Adrenal gland (tissue), 12 donors: ENCODE measurements around the gene NOS3. TPM values are rescaled to one million over a fixed set of nuclear protein-coding genes. Genes with fewer than 3 reads are reported as not detected.

Experiments used
- DNase-seq, 7 donors: peaks; one replicate each; pipeline ENCODE4 v3.0.0-alpha.2; 2019 to 2020
- H3K27ac ChIP-seq, 5 donors: fragments of 200-600 bp; sonication (generic) in 4 of 5; 1 replicate in 3 of 5; 2 replicates in 2 of 5; pipeline versions ENCODE4 v1.5.1 to v1.8.0; 2016 to 2020; ENCODE audit warnings: mild to moderate bottlenecking in 1 of 5
- H3K27me3 ChIP-seq: fragments of 200-600 bp; 2 replicates; pipeline ENCODE4 v1.8.0; 2021
- H3K36me3 ChIP-seq, 2 donors: fragments of 200-600 bp; replicated peaks in 1 of 2; 1 replicate in 1 of 2; 2 replicates in 1 of 2; pipeline versions ENCODE4 v1.5.1 to v1.8.0; 2018 to 2022
- H3K4me1 ChIP-seq, 2 donors: fragments of 200-600 bp; replicated peaks in 1 of 2; 1 replicate in 1 of 2; 2 replicates in 1 of 2; pipeline versions ENCODE4 v1.5.1 to v1.8.0; 2018 to 2021
- H3K4me3 ChIP-seq, 4 donors: fragments of 200-600 bp; sonication (generic) in 3 of 4; one replicate each; pipeline ENCODE4 v1.5.1; 2016 to 2018
- H3K9me3 ChIP-seq, 3 donors: fragments of 200-600 bp; sonication (generic) in 1 of 3; replicated peaks in 1 of 3; 1 replicate in 2 of 3; 2 replicates in 1 of 3; pipeline versions ENCODE4 v1.5.1 to v1.8.0; 2016 to 2021
- CTCF ChIP-seq, 6 experiments: fragments of 450-650 bp in 4 of 6; fragments of 200-600 bp in 2 of 6; sonication (generic) in 1 of 6; IDR thresholded peaks; 1 replicate in 5 of 6; 2 replicates in 1 of 6; pipeline versions ENCODE4 v1.5.1 to v1.8.0; 2016 to 2021; ENCODE audit warnings: antibody characterized with exemption in 6 of 6, mild to moderate bottlenecking in 2 of 6, moderate library complexity in 1 of 6
- POLR2A ChIP-seq, 2 donors: fragments of 450-650 bp; IDR thresholded peaks; one replicate each; pipeline ENCODE4 v1.6.1; 2017; ENCODE audit warnings: antibody characterized with exemption in 2 of 2, mild to moderate bottlenecking in 2 of 2, moderate library complexity in 1 of 2
- WGBS, 4 donors: extraction: QIAGEN DNeasy Blood & Tissue Kit in 2 of 4; methylation state at CpG; one replicate each; pipeline versions ENCODE4 v1.1.5 to v1.1.7; 2013 to 2017; 5-methylcytosine and 5-hydroxymethylcytosine counted together
- intact Hi-C, 2 donors: fragments of 100-400 bp; cut with DNase I; formaldehyde crosslinking; loops; one replicate each; pipeline versions ENCODE4 v1.14.1 to v1.15.0; 2022 to 2023
- polyA plus RNA-seq, 3 donors: library from polyadenylated mRNA; stranded (reverse); fragments of 200-250 nt in 2 of 3; fragments of 350-450 nt in 1 of 3; fragmentation: Illumina TruSeq in 1 of 3; extraction: RNeasy Lipid Tissue Mini Kit (QIAGEN cat#74804) in 1 of 3; gene quantifications; one replicate each; pipeline ENCODE4 v1.2.3, GENCODE V29; 2013 to 2014
- total RNA-seq, 9 donors: library from RNA; depleted of rRNA in 4 of 9; stranded (reverse); fragments of >200 nt in 4 of 9; fragments of 120-200 nt in 1 of 9; fragmentation: NEBNext Ultra II Directional in 1 of 9; extraction: Animal tissue kit (Norgen Biotek cat#: 25700) in 1 of 9; gene quantifications; one replicate each; pipeline versions ENCODE4 v1.1.0 to v1.2.4, GENCODE V29; 2013 to 2023
- donor health status: healthy with polysubstance abuse.
- donor health status: Bipolar disorder and iron deficiency.
- donor health status: DM: yes; HTN: yes; CAD: no.
- donor health status: DM: no; HTN: no; CAD: no.
- donor health status: DM: no; HTN: no; CAD: no.
- donor health status: DM: yes; HTN: yes; CAD: no.

Gene NOS3
- total and polyA plus RNA-seq, 12 donors = 2.2 to 26.5 (median 15.1) TPM

GRCh38 chr7:151045967-151046366 is 55.1 kb downstream of the NOS3 start:
- Histone ChIP-seq H3K9me3 (no peaks in the 10 kb centered on the region), H3K36me3 (peaks cover 0 to 11% of the 10 kb centered on the region in 2 donors), H3K27ac (no peak overlapping the region), H3K4me1 (peaks cover 0 to 2% of the 10 kb centered on the region in 2 donors), H3K4me3 (no peak overlapping the region), H3K27me3 (no peaks in the 10 kb centered on the region)
- intact Hi-C loops = no loop called here
- WGBS, 4 donors = 86 to 87% (median 86%) methylated on average over 3 to 9 of the region's 9 CpGs
- DNase-seq = no peak
- no peak for TF ChIP-seq CTCF (IDR thresholded peaks at IDR 0.05)
- no peak for TF ChIP-seq POLR2A (IDR thresholded peaks at IDR 0.05)

DNA sequence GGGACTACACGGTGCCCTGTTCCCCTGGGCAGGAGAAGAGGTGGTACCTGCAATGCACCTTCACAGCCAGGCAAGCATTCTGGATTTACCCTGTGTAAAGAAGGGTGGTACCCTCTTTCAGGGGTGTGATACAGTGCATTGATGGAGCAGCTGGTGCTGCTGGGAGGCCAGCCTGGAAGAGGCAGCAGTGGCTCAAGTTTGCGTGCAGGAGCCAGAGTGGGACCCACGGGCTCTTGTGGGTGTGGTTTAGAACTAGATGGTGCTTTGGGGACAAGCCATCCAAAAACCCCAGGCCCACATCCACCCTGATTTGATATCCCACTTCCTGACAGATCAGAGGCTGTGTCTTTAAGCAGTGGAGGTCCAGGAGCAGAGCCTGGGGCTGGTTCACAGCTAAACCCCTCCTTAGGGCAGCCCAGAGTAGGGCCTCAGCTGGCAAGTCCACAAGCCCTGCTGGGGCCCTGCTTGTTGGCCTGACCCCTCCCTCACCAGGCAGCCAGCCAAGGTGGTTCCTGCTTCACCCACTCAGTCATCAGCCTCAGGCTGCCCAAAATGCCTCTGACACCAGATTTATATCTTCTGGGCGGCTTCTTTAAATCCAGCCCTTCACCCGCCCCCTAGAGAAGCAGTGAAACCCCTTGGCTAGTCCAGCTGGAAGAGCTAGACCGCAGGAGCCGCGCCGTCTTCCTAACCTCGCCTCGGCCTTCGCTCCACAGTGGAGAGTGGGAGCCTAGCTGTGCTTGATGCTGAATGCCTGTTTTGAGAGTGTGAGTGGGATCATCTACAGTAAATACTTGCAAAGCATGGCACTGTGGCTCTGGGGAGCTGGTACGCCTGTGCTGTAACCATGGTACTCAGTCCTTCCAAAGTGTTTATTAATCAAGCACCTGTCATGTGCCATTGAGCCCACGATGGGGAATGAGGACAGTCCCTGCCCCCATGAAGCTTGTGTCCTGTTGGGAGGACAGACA is 56.1 kb downstream of the NOS3 start:
- intact Hi-C loops = no loop called here
- Histone ChIP-seq H3K4me1 (peaks cover 0 to 3% of the 10 kb centered on the region in 2 donors), H3K4me3 (no peak overlapping the region), H3K9me3 (no peaks in the 10 kb centered on the region), H3K36me3 (peaks cover 0 to 11% of the 10 kb centered on the region in 2 donors), H3K27ac (no peak overlapping the region), H3K27me3 (no peaks in the 10 kb centered on the region)
- TF ChIP-seq CTCF (IDR thresholded peaks at IDR 0.05) = no peak
- TF ChIP-seq POLR2A (IDR thresholded peaks at IDR 0.05) = no peak
- peak in 1 of 7 donors; percentile 44 for DNase-seq
- WGBS, 4 donors = 48 to 60% (median 57%) methylated on average over 12 to 14 of the region's 14 CpGs

- no peaks in the 10 kb centered on the region for H3K9me3 ChIP-seq
- peaks cover 0 to 3% of the 10 kb centered on the region in 2 donors for H3K4me1 ChIP-seq
- H3K27me3 ChIP-seq = no peaks in the 10 kb centered on the region
- peaks cover 0 to 11% of the 10 kb centered on the region in 2 donors for H3K36me3 ChIP-seq
- DNase-seq = no peak
- intact Hi-C loops = no loop called here
- 65 to 76% (median 70%) methylated on average over 12 to 22 of the region's 22 CpGs for WGBS, 4 donors
- no peak within 1 kb of the TSS for H3K4me3 ChIP-seq
- no peak within 1 kb of the TSS for H3K27ac ChIP-seq
- TF ChIP-seq CTCF (IDR thresholded peaks at IDR 0.05) = no peak
Measured at GRCh38 chr7:151047976-151048815, 57.4 kb downstream of the NOS3 start, which contains the start of gene ASIC3. TSS of gene ASIC3 (plus strand) at chr7:151048531. CDS start at chr7:151048886, 355 bp downstream.

DNA sequence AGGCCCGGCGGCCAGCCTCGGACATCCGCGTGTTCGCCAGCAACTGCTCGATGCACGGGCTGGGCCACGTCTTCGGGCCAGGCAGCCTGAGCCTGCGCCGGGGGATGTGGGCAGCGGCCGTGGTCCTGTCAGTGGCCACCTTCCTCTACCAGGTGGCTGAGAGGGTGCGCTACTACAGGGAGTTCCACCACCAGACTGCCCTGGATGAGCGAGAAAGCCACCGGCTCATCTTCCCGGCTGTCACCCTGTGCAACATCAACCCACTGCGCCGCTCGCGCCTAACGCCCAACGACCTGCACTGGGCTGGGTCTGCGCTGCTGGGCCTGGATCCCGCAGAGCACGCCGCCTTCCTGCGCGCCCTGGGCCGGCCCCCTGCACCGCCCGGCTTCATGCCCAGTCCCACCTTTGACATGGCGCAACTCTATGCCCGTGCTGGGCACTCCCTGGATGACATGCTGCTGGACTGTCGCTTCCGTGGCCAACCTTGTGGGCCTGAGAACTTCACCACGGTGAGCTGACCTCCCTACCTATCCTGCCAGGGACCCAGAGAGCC is 58.2 kb downstream of the NOS3 start:
- Histone ChIP-seq H3K27ac (no peak overlapping the region), H3K4me1 (peaks cover 0 to 3% of the 10 kb centered on the region in 2 donors), H3K27me3 (no peaks in the 10 kb centered on the region), H3K36me3 (peaks cover 0 to 8% of the 10 kb centered on the region in 2 donors), H3K4me3 (no peak overlapping the region), H3K9me3 (no peaks in the 10 kb centered on the region)
- intact Hi-C loops = no loop called here
- no peak for TF ChIP-seq POLR2A (IDR thresholded peaks at IDR 0.05)
- no peak for TF ChIP-seq CTCF (IDR thresholded peaks at IDR 0.05)
- 87 to 92% (median 89%) methylated on average over 15 to 38 of the region's 38 CpGs for WGBS, 4 donors
- no peak for DNase-seq
